SK-N-SH treated with all-trans-retinoic acid at 6 μM for 48 hours (cell line): ENCODE data around the gene ANXA3.

Experiments
- ATAC-seq: fragments of 200-7000 bp; cut with Tn5 transposase; 3 replicates; pipeline ENCODE4 v1.9.1; 2020; ENCODE audit warnings: mild to moderate bottlenecking, moderate library complexity
- ARNTL ChIP-seq: fragments of 450-650 bp; formaldehyde crosslinking; IDR thresholded peaks from 2 replicates; pipeline ENCODE4 v1.5.0; 2020; ENCODE audit warnings: low read depth, mild to moderate bottlenecking, moderate library complexity, borderline replicate concordance
- CSDC2 ChIP-seq: fragments of 250-450 bp; sonication (Bioruptor Pico); IDR thresholded peaks from 2 replicates; pipeline ENCODE4 v1.5.0; 2020; ENCODE audit warnings: mild to moderate bottlenecking, moderate library complexity
- GLIS3 ChIP-seq: fragments of 250-450 bp; sonication (Bioruptor Pico); IDR thresholded peaks from 2 replicates; pipeline ENCODE4 v1.5.0; 2020; ENCODE audit warnings: mild to moderate bottlenecking, moderate library complexity
- ISL1 ChIP-seq: fragments of 250-450 bp; sonication (Bioruptor Pico); IDR thresholded peaks from 2 replicates; pipeline ENCODE4 v2.1.2; 2022; ENCODE audit warnings: mild to moderate bottlenecking, moderate library complexity
- OSR1 ChIP-seq: fragments of 250-450 bp; sonication (Bioruptor Pico); IDR thresholded peaks from 2 replicates; pipeline ENCODE4 v1.8.0; 2022; ENCODE audit warnings: moderate library complexity, mild to moderate bottlenecking, inconsistent platforms
- POU6F1 ChIP-seq: fragments of 250-450 bp; sonication (Bioruptor Pico); IDR thresholded peaks from 2 replicates; pipeline ENCODE4 v1.8.0; 2021; ENCODE audit warnings: low read depth, mild to moderate bottlenecking, moderate library complexity, borderline replicate concordance
- RARB ChIP-seq: fragments of 250-450 bp; sonication (Bioruptor Pico); IDR thresholded peaks from 2 replicates; pipeline ENCODE4 v1.8.0; 2021; ENCODE audit warnings: mild to moderate bottlenecking, moderate library complexity
- SNAI2 ChIP-seq: fragments of 250-450 bp; sonication (Bioruptor Pico); IDR thresholded peaks from 2 replicates; pipeline ENCODE4 v1.5.0; 2020; ENCODE audit warnings: mild to moderate bottlenecking, moderate library complexity
- TCF4 ChIP-seq: fragments of 250-450 bp; sonication (Bioruptor Pico); IDR thresholded peaks from 2 replicates; pipeline ENCODE4 v1.8.0; 2021; ENCODE audit warnings: mild to moderate bottlenecking, moderate library complexity, borderline replicate concordance
- TOX ChIP-seq: fragments of 250-450 bp; sonication (Bioruptor Pico); IDR thresholded peaks from 2 replicates; pipeline ENCODE4 v1.8.0; 2021; ENCODE audit warnings: mild to moderate bottlenecking, moderate library complexity, borderline replicate concordance
- ZFP3 ChIP-seq: fragments of 250-450 bp; sonication (Bioruptor Pico); IDR thresholded peaks from 2 replicates; pipeline ENCODE4 v1.5.0; 2020; ENCODE audit warnings: mild to moderate bottlenecking, moderate library complexity
- ZNF565 ChIP-seq: fragments of 450-650 bp; formaldehyde crosslinking; conservative IDR thresholded peaks from 2 replicates; pipeline ENCODE4 v1.5.0; 2020; ENCODE audit warnings: low read depth, mild to moderate bottlenecking, moderate library complexity
- ZNF8 ChIP-seq: fragments of 450-650 bp; formaldehyde crosslinking; IDR thresholded peaks from 2 replicates; pipeline ENCODE4 v1.5.0; 2020; ENCODE audit warnings: mild to moderate bottlenecking, moderate library complexity
- TF ChIP-seq, protein P1 (sequence below): fragments of 250-450 bp; sonication (Bioruptor Pico); IDR thresholded peaks from 2 replicates; pipeline ENCODE4 v1.8.0; 2020; ENCODE audit warnings: mild to moderate bottlenecking, moderate library complexity, borderline replicate concordance
- TF ChIP-seq, protein P2 (sequence below): fragments of 250-450 bp; sonication (Bioruptor Pico); IDR thresholded peaks from 2 replicates; pipeline ENCODE4 v1.5.1; 2020; ENCODE audit warnings: low read depth, mild to moderate bottlenecking, moderate library complexity
- TF ChIP-seq, protein P3 (sequence below): fragments of 250-450 bp; sonication (Bioruptor Pico); IDR thresholded peaks from 2 replicates; pipeline ENCODE4 v1.5.1; 2021; ENCODE audit warnings: mild to moderate bottlenecking, moderate library complexity
- TF ChIP-seq, protein P4 (sequence below): fragments of 250-450 bp; sonication (Bioruptor Pico); IDR thresholded peaks from 2 replicates; pipeline ENCODE4 v1.5.0; 2020; ENCODE audit warnings: mild to moderate bottlenecking, moderate library complexity

Gene ANXA3

GRCh38 chr4:78512357-78512920 is 39.1 kb upstream of the ANXA3 start (continued):
- TF ChIP-seq, protein P1, sequence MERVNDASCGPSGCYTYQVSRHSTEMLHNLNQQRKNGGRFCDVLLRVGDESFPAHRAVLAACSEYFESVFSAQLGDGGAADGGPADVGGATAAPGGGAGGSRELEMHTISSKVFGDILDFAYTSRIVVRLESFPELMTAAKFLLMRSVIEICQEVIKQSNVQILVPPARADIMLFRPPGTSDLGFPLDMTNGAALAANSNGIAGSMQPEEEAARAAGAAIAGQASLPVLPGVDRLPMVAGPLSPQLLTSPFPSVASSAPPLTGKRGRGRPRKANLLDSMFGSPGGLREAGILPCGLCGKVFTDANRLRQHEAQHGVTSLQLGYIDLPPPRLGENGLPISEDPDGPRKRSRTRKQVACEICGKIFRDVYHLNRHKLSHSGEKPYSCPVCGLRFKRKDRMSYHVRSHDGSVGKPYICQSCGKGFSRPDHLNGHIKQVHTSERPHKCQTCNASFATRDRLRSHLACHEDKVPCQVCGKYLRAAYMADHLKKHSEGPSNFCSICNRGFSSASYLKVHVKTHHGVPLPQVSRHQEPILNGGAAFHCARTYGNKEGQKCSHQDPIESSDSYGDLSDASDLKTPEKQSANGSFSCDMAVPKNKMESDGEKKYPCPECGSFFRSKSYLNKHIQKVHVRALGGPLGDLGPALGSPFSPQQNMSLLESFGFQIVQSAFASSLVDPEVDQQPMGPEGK (CRISPR knock-in tag): no peak
- TF ChIP-seq, protein P2, sequence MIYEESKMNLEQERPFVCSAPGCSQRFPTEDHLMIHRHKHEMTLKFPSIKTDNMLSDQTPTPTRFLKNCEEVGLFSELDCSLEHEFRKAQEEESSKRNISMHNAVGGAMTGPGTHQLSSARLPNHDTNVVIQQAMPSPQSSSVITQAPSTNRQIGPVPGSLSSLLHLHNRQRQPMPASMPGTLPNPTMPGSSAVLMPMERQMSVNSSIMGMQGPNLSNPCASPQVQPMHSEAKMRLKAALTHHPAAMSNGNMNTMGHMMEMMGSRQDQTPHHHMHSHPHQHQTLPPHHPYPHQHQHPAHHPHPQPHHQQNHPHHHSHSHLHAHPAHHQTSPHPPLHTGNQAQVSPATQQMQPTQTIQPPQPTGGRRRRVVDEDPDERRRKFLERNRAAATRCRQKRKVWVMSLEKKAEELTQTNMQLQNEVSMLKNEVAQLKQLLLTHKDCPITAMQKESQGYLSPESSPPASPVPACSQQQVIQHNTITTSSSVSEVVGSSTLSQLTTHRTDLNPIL (CRISPR knock-in tag): no peak

- TF ChIP-seq ISL1 (CRISPR knock-in tag): no peak
- TF ChIP-seq, protein P3, sequence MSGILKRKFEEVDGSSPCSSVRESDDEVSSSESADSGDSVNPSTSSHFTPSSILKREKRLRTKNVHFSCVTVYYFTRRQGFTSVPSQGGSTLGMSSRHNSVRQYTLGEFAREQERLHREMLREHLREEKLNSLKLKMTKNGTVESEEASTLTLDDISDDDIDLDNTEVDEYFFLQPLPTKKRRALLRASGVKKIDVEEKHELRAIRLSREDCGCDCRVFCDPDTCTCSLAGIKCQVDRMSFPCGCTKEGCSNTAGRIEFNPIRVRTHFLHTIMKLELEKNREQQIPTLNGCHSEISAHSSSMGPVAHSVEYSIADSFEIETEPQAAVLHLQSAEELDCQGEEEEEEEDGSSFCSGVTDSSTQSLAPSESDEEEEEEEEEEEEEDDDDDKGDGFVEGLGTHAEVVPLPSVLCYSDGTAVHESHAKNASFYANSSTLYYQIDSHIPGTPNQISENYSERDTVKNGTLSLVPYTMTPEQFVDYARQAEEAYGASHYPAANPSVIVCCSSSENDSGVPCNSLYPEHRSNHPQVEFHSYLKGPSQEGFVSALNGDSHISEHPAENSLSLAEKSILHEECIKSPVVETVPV (CRISPR knock-in tag): no peak
- no peak for TF ChIP-seq ZNF565 (CRISPR knock-in tag)
- TF ChIP-seq SNAI2 (CRISPR knock-in tag): no peak
- TF ChIP-seq CSDC2 (CRISPR knock-in tag): no peak
- TF ChIP-seq TCF4: no peak
- TF ChIP-seq, protein P1 (CRISPR knock-in tag): no peak
- no peak for TF ChIP-seq ZFP3 (CRISPR knock-in tag)
- TF ChIP-seq ZNF8 (CRISPR knock-in tag): no peak
- no peak for TF ChIP-seq POU6F1 (CRISPR knock-in tag)
- no peak for TF ChIP-seq ARNTL
- no peak for ATAC-seq
These were observed 38.1 kb upstream of the ANXA3 start for GRCh38 chr4:78513411-78513975.

GRCh38 chr4:78517050-78517652 is 34.4 kb upstream of the ANXA3 start:
- ATAC-seq: peak; percentile 57; the same call in 2 of the 3 replicates
- TF ChIP-seq RARB (CRISPR knock-in tag): no peak
- TF ChIP-seq, protein P4, sequence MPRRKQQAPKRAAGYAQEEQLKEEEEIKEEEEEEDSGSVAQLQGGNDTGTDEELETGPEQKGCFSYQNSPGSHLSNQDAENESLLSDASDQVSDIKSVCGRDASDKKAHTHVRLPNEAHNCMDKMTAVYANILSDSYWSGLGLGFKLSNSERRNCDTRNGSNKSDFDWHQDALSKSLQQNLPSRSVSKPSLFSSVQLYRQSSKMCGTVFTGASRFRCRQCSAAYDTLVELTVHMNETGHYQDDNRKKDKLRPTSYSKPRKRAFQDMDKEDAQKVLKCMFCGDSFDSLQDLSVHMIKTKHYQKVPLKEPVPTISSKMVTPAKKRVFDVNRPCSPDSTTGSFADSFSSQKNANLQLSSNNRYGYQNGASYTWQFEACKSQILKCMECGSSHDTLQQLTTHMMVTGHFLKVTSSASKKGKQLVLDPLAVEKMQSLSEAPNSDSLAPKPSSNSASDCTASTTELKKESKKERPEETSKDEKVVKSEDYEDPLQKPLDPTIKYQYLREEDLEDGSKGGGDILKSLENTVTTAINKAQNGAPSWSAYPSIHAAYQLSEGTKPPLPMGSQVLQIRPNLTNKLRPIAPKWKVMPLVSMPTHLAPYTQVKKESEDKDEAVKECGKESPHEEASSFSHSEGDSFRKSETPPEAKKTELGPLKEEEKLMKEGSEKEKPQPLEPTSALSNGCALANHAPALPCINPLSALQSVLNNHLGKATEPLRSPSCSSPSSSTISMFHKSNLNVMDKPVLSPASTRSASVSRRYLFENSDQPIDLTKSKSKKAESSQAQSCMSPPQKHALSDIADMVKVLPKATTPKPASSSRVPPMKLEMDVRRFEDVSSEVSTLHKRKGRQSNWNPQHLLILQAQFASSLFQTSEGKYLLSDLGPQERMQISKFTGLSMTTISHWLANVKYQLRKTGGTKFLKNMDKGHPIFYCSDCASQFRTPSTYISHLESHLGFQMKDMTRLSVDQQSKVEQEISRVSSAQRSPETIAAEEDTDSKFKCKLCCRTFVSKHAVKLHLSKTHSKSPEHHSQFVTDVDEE: no peak
- TF ChIP-seq SNAI2 (CRISPR knock-in tag): no peak
- TF ChIP-seq GLIS3: no peak
- no peak for TF ChIP-seq TOX
- TF ChIP-seq ARNTL: no peak
- TF ChIP-seq, protein P1 (CRISPR knock-in tag): no peak
- TF ChIP-seq, protein P2 (CRISPR knock-in tag): no peak
- no peak for TF ChIP-seq OSR1 (CRISPR knock-in tag)
